Ishikawa (cell line): ENCODE results near the gene NUCKS1.
A peak's percentile ranks its signal among the peaks of the same experiment; 100 is the strongest.

Experiments
- CEBPB ChIP-seq: IDR thresholded peaks from 2 replicates; pipeline ENCODE4 v1.6.1; 2012
- CREB1 ChIP-seq: IDR thresholded peaks from 2 replicates; pipeline ENCODE4 v1.6.1; 2012; ENCODE audit warnings: low read depth
- EGR1 ChIP-seq: IDR thresholded peaks from 2 replicates; pipeline ENCODE4 v1.6.1; 2012
- EP300 ChIP-seq: IDR thresholded peaks from 2 replicates; pipeline ENCODE4 v1.6.1; 2012; ENCODE audit warnings: borderline replicate concordance
- FOXM1 ChIP-seq: IDR thresholded peaks from 2 replicates; pipeline ENCODE4 v1.6.1; 2012; ENCODE audit warnings: low read depth, borderline replicate concordance
- NFIC ChIP-seq: IDR thresholded peaks from 2 replicates; pipeline ENCODE4 v1.6.1; 2012
- RAD21 ChIP-seq: IDR thresholded peaks from 2 replicates; pipeline ENCODE4 v1.6.1; 2012; ENCODE audit warnings: low read depth
- TAF1 ChIP-seq: IDR thresholded peaks from 2 replicates; pipeline ENCODE4 v1.6.1; 2012; ENCODE audit warnings: low read depth, mild to moderate bottlenecking
- TCF12 ChIP-seq: IDR thresholded peaks from 2 replicates; pipeline ENCODE4 v1.6.1; 2012; ENCODE audit warnings: low read depth
- TEAD4 ChIP-seq: IDR thresholded peaks from 2 replicates; pipeline ENCODE4 v1.6.1; 2012
- YY1 ChIP-seq: IDR thresholded peaks from 2 replicates; pipeline ENCODE4 v1.6.1; 2012; ENCODE audit warnings: low read depth
- ZBTB7A ChIP-seq: IDR thresholded peaks from 2 replicates; pipeline ENCODE4 v1.6.1; 2012; ENCODE audit warnings: low read depth
- TF ChIP-seq, protein P1 (sequence below): IDR thresholded peaks from 2 replicates; pipeline ENCODE4 v1.6.1; 2012
- TF ChIP-seq, protein P2 (sequence below): IDR thresholded peaks from 2 replicates; pipeline ENCODE4 v1.6.1; 2012; ENCODE audit warnings: low read depth, mild to moderate bottlenecking
- TF ChIP-seq, protein P3 (sequence below): IDR thresholded peaks from 2 replicates; pipeline ENCODE4 v1.6.1; 2012

Gene NUCKS1

DNA sequence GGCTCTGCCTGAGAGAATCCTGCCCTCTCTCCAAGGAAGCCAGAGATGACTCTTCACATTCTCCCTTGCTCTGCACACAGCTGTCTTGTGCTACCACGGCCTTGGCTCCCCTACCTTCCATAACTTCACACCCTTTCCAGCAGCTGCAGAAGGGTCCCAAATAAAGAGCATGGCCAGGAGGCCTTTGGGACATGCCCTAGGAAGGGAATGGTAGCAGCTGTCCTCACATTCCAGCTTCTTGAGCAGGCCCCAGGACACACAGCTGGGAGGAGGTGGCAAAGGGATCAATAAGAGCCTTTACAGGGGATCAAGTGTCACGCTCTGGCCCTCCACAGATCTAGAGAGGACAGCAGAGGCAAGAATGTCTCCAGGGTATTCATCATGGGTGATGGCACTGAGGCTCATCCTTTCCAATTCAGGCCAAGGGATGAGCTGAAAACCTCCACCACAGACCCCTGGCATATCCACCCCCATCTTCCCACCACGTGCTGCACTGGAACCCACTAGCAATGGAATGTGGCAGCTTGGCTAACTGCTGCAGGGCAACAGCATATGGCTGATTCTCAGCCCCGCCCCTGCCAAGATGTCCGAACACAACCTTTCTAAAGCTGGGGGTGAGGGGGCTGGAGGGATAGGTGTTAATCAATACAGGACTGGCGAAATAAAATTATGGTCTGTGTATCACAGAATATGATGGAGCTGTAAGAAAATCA, 43.1 kb upstream of the NUCKS1 start:
- no peak for TF ChIP-seq TCF12

DNA sequence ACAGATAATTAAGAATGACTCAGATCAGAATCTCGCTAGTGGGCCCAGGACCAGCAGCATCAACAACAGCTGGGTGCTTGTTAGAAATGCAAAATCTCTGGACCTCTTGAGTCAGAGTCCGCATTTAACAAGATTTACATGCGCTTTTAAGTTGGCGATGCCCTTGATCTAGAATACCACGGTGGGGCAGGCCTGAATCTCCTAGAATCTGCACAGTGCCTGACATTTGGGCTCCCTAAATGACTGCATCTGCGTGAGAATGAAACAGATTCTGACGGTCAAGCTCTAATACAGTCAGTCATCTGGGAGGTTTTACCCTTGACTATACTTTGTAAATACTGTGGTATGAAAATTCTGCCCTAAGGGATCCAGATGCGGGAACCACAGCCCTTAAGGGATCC, 42.5 kb upstream of the NUCKS1 start:
- TF ChIP-seq TEAD4 (no peak), RAD21 (no peak), CREB1 (no peak), EP300 (no peak), ZBTB7A (no peak), FOXM1 (no peak), CEBPB (no peak), YY1 (no peak), TCF12 (no peak)
- TF ChIP-seq, protein P1, sequence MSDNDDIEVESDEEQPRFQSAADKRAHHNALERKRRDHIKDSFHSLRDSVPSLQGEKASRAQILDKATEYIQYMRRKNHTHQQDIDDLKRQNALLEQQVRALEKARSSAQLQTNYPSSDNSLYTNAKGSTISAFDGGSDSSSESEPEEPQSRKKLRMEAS, result no peak
- TF ChIP-seq, protein P2, sequence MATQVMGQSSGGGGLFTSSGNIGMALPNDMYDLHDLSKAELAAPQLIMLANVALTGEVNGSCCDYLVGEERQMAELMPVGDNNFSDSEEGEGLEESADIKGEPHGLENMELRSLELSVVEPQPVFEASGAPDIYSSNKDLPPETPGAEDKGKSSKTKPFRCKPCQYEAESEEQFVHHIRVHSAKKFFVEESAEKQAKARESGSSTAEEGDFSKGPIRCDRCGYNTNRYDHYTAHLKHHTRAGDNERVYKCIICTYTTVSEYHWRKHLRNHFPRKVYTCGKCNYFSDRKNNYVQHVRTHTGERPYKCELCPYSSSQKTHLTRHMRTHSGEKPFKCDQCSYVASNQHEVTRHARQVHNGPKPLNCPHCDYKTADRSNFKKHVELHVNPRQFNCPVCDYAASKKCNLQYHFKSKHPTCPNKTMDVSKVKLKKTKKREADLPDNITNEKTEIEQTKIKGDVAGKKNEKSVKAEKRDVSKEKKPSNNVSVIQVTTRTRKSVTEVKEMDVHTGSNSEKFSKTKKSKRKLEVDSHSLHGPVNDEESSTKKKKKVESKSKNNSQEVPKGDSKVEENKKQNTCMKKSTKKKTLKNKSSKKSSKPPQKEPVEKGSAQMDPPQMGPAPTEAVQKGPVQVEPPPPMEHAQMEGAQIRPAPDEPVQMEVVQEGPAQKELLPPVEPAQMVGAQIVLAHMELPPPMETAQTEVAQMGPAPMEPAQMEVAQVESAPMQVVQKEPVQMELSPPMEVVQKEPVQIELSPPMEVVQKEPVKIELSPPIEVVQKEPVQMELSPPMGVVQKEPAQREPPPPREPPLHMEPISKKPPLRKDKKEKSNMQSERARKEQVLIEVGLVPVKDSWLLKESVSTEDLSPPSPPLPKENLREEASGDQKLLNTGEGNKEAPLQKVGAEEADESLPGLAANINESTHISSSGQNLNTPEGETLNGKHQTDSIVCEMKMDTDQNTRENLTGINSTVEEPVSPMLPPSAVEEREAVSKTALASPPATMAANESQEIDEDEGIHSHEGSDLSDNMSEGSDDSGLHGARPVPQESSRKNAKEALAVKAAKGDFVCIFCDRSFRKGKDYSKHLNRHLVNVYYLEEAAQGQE, result no peak
- TF ChIP-seq, protein P3, sequence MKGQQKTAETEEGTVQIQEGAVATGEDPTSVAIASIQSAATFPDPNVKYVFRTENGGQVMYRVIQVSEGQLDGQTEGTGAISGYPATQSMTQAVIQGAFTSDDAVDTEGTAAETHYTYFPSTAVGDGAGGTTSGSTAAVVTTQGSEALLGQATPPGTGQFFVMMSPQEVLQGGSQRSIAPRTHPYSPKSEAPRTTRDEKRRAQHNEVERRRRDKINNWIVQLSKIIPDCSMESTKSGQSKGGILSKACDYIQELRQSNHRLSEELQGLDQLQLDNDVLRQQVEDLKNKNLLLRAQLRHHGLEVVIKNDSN, result no peak

DNA sequence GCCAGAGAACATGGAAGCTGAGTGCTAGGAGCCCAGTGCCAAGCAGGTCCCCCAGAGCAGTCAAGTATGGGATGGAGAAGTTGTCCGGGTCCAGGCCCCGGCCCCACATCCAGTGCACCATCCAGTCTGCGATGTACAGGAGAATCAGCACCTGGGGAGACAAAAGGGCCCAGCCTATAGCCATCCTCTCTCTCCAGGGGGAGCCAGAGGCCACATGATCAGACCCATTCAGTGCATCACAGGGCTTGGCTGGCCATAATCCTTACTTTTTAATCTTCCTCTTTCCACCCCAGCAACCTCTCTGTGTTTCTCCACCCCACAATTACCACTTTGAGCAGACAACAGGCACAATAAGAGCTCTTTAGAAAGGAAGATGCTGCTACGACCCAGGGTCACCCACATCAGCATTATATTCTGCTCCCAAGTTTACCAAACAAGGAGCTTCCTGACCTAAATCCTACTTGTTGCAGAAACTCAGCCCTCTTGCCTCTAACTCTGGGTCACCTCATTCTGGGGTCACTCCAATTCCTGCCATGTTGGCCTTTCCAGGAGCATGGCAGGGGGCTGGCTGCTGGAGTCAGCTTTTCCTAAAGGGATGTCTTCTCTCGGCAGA, 41.7 kb upstream of the NUCKS1 start:
- TF ChIP-seq FOXM1 (no peak), RAD21 (peak; percentile 90)

DNA sequence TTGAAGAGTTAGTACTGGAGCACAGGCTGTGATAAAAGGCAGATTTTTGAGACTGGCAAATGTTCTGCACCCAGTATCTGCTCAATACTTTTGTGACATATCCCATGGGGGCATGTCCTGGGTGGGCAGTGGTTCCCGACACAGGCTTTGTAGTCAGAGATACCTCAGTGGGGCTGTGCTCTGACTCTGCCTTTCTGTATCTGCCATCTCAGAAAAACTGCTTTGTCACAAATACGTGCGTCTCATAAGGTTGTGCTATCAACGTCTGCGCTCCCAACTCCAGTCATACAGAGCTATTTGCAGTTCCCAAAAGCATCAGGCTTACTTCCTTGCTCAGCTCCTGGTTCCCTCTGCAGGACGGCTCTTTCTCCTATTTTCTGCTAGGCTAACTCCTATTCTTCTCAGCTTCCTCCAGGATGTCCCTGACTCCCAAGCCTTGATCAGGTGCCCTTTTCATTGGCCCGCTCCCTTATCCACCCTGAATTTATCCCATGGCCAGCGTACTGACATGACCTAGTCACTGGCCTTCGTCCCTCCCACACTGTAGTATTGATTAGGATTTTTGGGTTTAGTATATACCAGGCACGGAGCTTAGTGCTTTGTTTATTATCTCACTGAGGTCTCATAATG, 37.4 kb upstream of the NUCKS1 start:
- no peak for TF ChIP-seq CEBPB
- TF ChIP-seq EP300, result no peak
- TF ChIP-seq YY1, result no peak
- no peak for TF ChIP-seq TAF1
- no peak for TF ChIP-seq FOXM1
- TF ChIP-seq TCF12, result no peak
- TF ChIP-seq TEAD4, result no peak
- TF ChIP-seq, protein P3, result no peak
- TF ChIP-seq ZBTB7A, result no peak
- TF ChIP-seq NFIC, result no peak
- no peak for TF ChIP-seq EGR1
- no peak for TF ChIP-seq CREB1
- TF ChIP-seq, protein P1, result no peak
- no peak for TF ChIP-seq RAD21
- TF ChIP-seq, protein P2, result no peak

DNA sequence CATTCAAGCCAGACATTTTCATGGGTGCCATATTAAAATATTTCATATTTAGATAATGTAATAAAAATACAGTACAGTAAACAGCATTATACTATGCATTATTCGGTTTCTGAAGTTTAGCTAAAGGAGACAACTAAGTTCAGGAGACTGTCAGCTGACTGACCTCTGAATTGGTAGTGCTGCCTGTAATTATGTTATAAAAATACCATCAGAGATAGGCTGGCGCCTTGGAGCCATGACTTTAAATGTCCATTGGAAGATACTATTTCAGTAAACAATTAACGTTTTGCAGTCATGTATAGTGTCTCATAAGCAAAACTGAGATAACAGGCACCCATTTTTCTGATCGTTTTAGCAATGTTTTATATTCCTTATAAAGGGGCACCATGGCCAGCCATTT, 36.6 kb upstream of the NUCKS1 start:
- TF ChIP-seq FOXM1, result no peak

DNA sequence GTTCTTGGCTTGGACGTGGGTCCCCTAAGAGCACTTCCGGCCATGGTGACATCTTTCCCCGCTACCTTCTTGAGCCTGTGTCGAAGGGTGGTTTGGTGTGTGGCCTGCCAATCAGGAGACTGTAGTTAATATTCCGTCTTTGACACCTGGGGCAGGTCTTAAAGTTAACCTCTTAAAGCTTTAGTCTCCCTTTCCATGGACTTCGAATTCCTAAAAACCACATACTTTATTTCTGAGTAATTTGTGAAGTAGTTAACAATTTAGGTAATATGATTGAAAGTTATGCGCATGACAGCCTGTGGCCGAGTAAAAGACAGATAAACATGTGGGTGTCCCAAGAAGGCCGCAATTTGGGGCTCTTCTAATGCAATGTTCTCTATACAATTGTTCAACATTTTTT, 35.5 kb upstream of the NUCKS1 start:
- no peak for TF ChIP-seq TCF12
- TF ChIP-seq, protein P1, result no peak
- TF ChIP-seq EGR1, result no peak
- TF ChIP-seq NFIC, result no peak
- TF ChIP-seq, protein P3, result no peak
- TF ChIP-seq EP300, result no peak
- TF ChIP-seq CREB1, result no peak
- TF ChIP-seq YY1, result no peak
- TF ChIP-seq TEAD4, result no peak
- no peak for TF ChIP-seq TAF1
- TF ChIP-seq ZBTB7A, result no peak
- no peak for TF ChIP-seq RAD21
- no peak for TF ChIP-seq CEBPB
- no peak for TF ChIP-seq FOXM1
- TF ChIP-seq, protein P2, result no peak
